Erythroblast (primary cell): Measurements from ENCODE around the gene NNMT.

Experiments used
- GATA1 ChIP-seq: IDR thresholded peaks from 2 replicates; pipeline ENCODE4 v1.6.1; 2011; ENCODE audit warnings: low read depth, mild to moderate bottlenecking, control low read depth, low read length, moderate library complexity
- POLR2A ChIP-seq: IDR thresholded peaks from 2 replicates; pipeline ENCODE4 v1.6.1; 2011; ENCODE audit warnings: mild to moderate bottlenecking, low read length

GRCh38 chr11:114270531-114271270, 25.5 kb upstream of the NNMT start:
- TF ChIP-seq POLR2A (no peak), GATA1 (no peak)
